Mucosa of descending colon (tissue), 3 donors: ENCODE data around the gene DTWD1. TPM values are rescaled to one million over a fixed set of nuclear protein-coding genes. Genes with fewer than 3 reads are reported as not detected.

ENCODE experiments used
- ATAC-seq: fragments of 200-7000 bp; cut with Tn5 transposase; one replicate; pipeline ENCODE4 v1.9.1; 2020; ENCODE audit warnings: mild to moderate bottlenecking, moderate library complexity
- DNase-seq, 3 donors: peaks; one replicate each; pipeline ENCODE4 v3.0.0-alpha.2; 2020
- H3K36me3 ChIP-seq: fragments of 200-600 bp; one replicate; pipeline ENCODE4 v1.8.0; 2021; ENCODE audit warnings: low read depth, mild to moderate bottlenecking
- H3K4me1 ChIP-seq: fragments of 200-600 bp; one replicate; pipeline ENCODE4 v1.8.0; 2021; ENCODE audit warnings: low read depth, mild to moderate bottlenecking
- H3K4me3 ChIP-seq: fragments of 200-600 bp; one replicate; pipeline ENCODE4 v1.8.0; 2021; ENCODE audit warnings: mild to moderate bottlenecking
- H3K9me3 ChIP-seq: fragments of 200-600 bp; one replicate; pipeline ENCODE4 v1.8.0; 2021; ENCODE audit warnings: mild to moderate bottlenecking
- intact Hi-C, 2 donors: fragments of 100-400 bp; cut with DNase I in 1 of 2; cut with micrococcal nuclease in 1 of 2; formaldehyde crosslinking; loops; one replicate each; pipeline versions ENCODE4 v1.11.0 to v1.11.1; 2022; cut with DNase I, micrococcal nuclease
- total RNA-seq, 3 donors: library from RNA; stranded (reverse); fragmentation: NEBNext Ultra II Directional in 2 of 3; extraction: Animal tissue kit (Norgen Biotek cat#: 25700) in 2 of 3; gene quantifications; one replicate each; pipeline versions ENCODE4 v1.2.1 to v1.2.4, GENCODE V29; 2021 to 2023
- TF ChIP-seq, protein P1 (sequence below): fragments of 200-600 bp; IDR thresholded peaks from one replicate; pipeline ENCODE4 v1.8.0; 2022; ENCODE audit warnings: antibody characterized with exemption, mild to moderate bottlenecking
- donor health status: DM: no; HTN: no; CAD: no; lungs with moderate emphysema.
- donor health status: DM: no; HTN: no; CAD: no.
- donor health status: DM: no; HTN: yes; CAD: no.

DTWD1 gene
- total RNA-seq, 3 donors from 2014 or later, result 19.4 to 39.2 (median 22.7) TPM

DNA sequence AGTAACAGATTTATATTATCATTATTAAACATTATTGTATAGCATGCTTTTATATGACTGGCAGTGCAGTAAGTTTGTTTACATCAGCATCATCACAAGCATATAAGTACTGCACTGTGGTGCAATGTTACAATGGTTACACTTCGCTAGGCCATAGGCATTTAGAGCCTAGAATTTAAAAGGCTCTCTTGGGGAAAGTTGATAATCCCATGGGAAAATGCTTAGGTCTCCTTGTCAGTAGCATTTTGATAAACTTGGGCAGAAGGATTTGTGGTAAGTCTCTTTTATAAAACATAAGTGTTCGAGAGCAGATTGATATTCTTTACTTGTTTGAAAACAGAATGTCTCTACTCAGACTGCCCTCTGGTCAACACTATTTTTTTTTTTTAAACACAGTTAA is 7.5 kb downstream of the DTWD1 start:
- Histone ChIP-seq H3K4me1 (no peaks in the 10 kb centered on the region), H3K36me3 (no peaks in the 10 kb centered on the region), H3K4me3 (no peak overlapping the region), H3K9me3 (peaks cover 14% of the 10 kb centered on the region)
- intact Hi-C loops, result no loop called here
- ATAC-seq (no peak), DNase-seq (no peak)
- TF ChIP-seq, protein P1, sequence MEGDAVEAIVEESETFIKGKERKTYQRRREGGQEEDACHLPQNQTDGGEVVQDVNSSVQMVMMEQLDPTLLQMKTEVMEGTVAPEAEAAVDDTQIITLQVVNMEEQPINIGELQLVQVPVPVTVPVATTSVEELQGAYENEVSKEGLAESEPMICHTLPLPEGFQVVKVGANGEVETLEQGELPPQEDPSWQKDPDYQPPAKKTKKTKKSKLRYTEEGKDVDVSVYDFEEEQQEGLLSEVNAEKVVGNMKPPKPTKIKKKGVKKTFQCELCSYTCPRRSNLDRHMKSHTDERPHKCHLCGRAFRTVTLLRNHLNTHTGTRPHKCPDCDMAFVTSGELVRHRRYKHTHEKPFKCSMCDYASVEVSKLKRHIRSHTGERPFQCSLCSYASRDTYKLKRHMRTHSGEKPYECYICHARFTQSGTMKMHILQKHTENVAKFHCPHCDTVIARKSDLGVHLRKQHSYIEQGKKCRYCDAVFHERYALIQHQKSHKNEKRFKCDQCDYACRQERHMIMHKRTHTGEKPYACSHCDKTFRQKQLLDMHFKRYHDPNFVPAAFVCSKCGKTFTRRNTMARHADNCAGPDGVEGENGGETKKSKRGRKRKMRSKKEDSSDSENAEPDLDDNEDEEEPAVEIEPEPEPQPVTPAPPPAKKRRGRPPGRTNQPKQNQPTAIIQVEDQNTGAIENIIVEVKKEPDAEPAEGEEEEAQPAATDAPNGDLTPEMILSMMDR, result no peak

DNA sequence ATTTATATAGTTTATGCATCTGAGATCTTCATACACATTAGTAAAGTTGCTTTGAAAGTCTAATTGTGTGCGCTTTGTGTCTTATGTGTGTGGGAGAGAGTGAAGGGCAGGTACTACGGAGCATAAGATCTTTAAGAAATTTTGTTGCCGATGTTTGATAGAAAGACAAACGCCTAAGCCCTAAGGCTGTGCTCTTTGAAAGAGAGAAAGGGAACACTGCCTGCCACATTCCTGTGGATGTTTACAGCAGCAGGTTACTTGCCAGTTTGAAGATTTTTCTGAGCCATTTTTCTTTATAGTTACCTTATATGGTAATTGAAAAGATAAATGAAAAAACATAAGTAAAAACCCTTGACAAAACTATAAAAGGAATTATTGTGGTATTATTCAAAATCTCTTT is 17.0 kb downstream of the DTWD1 start:
- no peak overlapping the region for H3K4me3 ChIP-seq
- H3K4me1 ChIP-seq, result no peaks in the 10 kb centered on the region
- ATAC-seq, result no peak
- TF ChIP-seq, protein P1, result no peak
- H3K9me3 ChIP-seq, result no peaks in the 10 kb centered on the region
- no peak for DNase-seq
- H3K36me3 ChIP-seq, result no peaks in the 10 kb centered on the region
- intact Hi-C loops, result no loop called here

DNA sequence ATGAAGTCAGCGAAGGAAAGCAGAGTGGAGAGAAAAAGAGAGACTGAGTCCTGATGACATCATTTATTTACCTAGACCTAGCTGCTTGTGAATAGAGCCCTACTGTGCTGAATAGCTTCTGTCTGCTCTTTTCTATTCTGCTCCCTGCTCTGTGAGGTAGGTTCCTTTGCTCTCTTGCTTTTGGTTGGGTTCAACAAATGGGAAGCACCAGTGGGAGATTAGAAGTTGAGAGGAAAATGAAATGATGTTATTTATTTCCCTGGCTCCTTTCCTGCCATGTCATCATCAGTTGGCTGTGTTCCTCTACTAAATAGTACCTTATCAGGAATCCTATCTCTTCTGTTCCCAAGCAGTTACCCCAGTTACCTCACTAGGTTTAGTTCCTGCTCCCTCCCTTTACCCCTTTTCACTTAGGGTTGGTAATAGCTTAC is 23.5 kb downstream of the DTWD1 start:
- Histone ChIP-seq H3K4me1 (no peaks in the 10 kb centered on the region), H3K36me3 (no peaks in the 10 kb centered on the region), H3K4me3 (no peak overlapping the region), H3K9me3 (no peaks in the 10 kb centered on the region)
- intact Hi-C loops, result no loop called here
- no peak for DNase-seq
- TF ChIP-seq, protein P1, result no peak
- no peak for ATAC-seq

DNA sequence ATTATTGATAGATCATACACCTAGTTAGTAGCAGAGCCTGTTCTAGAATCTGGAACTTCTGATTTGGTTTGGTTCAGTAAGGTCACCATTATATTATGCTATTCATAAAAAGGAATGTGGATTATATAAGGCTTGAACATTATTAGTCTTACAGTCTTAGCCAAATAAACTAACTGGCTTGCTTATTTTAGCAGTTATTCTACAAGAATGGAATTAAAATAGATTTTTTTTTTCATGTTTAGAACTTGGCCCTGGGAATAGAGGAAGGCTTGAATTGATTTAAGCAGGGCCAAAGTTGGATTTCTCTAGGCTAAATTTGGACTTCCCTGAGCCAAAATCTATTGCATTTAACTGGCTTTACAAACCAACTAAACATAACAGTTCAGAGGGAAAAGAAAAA is 24.4 kb downstream of the DTWD1 start:
- intact Hi-C loops, result no loop called here
- no peaks in the 10 kb centered on the region for H3K9me3 ChIP-seq
- ATAC-seq (no peak), DNase-seq (no peak)
- TF ChIP-seq, protein P1, result no peak
- H3K4me3 ChIP-seq, result no peak overlapping the region
- H3K4me1 ChIP-seq, result no peaks in the 10 kb centered on the region
- H3K36me3 ChIP-seq, result no peaks in the 10 kb centered on the region

DNA sequence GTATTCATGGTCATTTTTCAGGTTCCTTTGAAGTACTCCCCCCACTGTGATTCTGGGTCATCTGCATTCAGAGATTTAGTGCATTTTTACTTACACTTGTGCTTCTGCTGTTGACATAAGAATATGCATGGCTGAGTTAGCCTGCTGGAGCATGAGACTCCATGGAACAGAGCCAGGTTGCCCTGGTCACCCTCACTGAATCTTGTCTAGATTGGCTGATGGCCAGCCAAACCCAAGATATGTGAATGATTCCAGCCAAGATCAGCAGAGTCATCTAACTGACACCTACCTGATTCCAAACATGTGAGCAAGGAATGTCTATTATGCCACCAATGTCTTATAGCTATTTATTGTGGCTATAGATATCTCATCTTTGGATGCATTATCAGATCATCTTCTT is 25.1 kb downstream of the DTWD1 start:
- no peak for ATAC-seq

More for the DNA sequence above, 25.1 kb downstream of the DTWD1 start:
- Histone ChIP-seq H3K9me3 (no peaks in the 10 kb centered on the region), H3K4me1 (no peaks in the 10 kb centered on the region), H3K36me3 (no peaks in the 10 kb centered on the region), H3K4me3 (no peak overlapping the region)
- DNase-seq, result peak in 1 of 3 donors; percentile 21
- TF ChIP-seq, protein P1, result no peak
- intact Hi-C loops, result no loop called here
